Skeletal muscle tissue (tissue), 4 donors: ENCODE data around the gene MIDN. TPM values are rescaled to one million over a fixed set of nuclear protein-coding genes. Genes with fewer than 3 reads are reported as not detected.

Experiments
- H3K27ac ChIP-seq: one replicate; pipeline ENCODE4 v1.7.0; 2013; ENCODE audit warnings: mild to moderate bottlenecking, low read depth, low read length, inconsistent platforms
- H3K27me3 ChIP-seq, 3 donors: one replicate each; pipeline ENCODE4 v1.7.0; 2013; ENCODE audit warnings: low read length in 3 of 3; ENCODE audit not compliant: control insufficient read depth in 3 of 3, insufficient read depth in 3 of 3
- H3K36me3 ChIP-seq, 3 donors: one replicate each; pipeline ENCODE4 v1.7.0; 2013; ENCODE audit warnings: low read length in 3 of 3; ENCODE audit not compliant: control insufficient read depth in 3 of 3, insufficient read depth in 3 of 3
- H3K4me1 ChIP-seq, 3 donors: one replicate each; pipeline ENCODE4 v1.7.0; 2013; ENCODE audit warnings: low read length in 3 of 3, mild to moderate bottlenecking in 3 of 3; ENCODE audit not compliant: control insufficient read depth in 3 of 3, insufficient read depth in 3 of 3
- H3K4me3 ChIP-seq, 3 donors: one replicate each; pipeline ENCODE4 v1.7.0; 2013; ENCODE audit warnings: low read length in 3 of 3
- H3K9ac ChIP-seq, 3 donors: one replicate each; pipeline ENCODE4 v1.7.0; 2013; ENCODE audit warnings: low read length in 3 of 3, mild to moderate bottlenecking in 3 of 3, moderate library complexity in 2 of 3, low read depth in 1 of 3
- H3K9me3 ChIP-seq, 3 donors: one replicate each; pipeline ENCODE4 v1.7.0; 2013; ENCODE audit warnings: low read length in 3 of 3; ENCODE audit not compliant: control insufficient read depth in 3 of 3
- total RNA-seq: library from RNA; depleted of rRNA; stranded (reverse); fragments of >200 nt; gene quantifications from one replicate; pipeline ENCODE4 v1.2.3, GENCODE V29; 2014
- donor health status: Osteomylitis.

MIDN gene
- total RNA-seq, 1 donor from 2014 or later, result 5.2 TPM

- no peaks in the 10 kb centered on the region for H3K27me3 ChIP-seq
- H3K4me3 ChIP-seq, result peak overlapping the region in 1 of 3 donors; percentile 29
- H3K36me3 ChIP-seq, result peaks cover 0 to under 1% (median 0%) of the 10 kb centered on the region in 3 donors
- H3K4me1 ChIP-seq, result peaks cover 52 to 73% (median 61%) of the 10 kb centered on the region in 3 donors
- H3K9ac ChIP-seq, result peak overlapping the region in 2 of 3 donors; percentile 33 to 62
- H3K9me3 ChIP-seq, result no peaks in the 10 kb centered on the region
- H3K27ac ChIP-seq, result peak overlapping the region; percentile 51
Measured at GRCh38 chr19:1264801-1265614, 16.6 kb downstream of the MIDN start.

GRCh38 chr19:1265615-1266128 is 17.3 kb downstream of the MIDN start:
- Histone ChIP-seq H3K9me3 (no peaks in the 10 kb centered on the region), H3K27ac (peak overlapping the region; percentile 75), H3K4me1 (peaks cover 52 to 73% (median 61%) of the 10 kb centered on the region in 3 donors), H3K9ac (peak overlapping the region; percentile 57 to 70 (median 57)), H3K27me3 (no peaks in the 10 kb centered on the region), H3K36me3 (peaks cover under 1 to 4% (median under 1%) of the 10 kb centered on the region in 3 donors), H3K4me3 (peak overlapping the region; percentile 30 to 65 (median 51))

GRCh38 chr19:1266129-1266915 is 17.9 kb downstream of the MIDN start:
- Histone ChIP-seq H3K4me3 (peak overlapping the region; percentile 30 to 65 (median 51)), H3K27ac (peak overlapping the region; percentile 75), H3K9ac (peak overlapping the region; percentile 57 to 70 (median 59)), H3K27me3 (no peaks in the 10 kb centered on the region), H3K36me3 (peaks cover 7 to 10% (median 7%) of the 10 kb centered on the region in 3 donors), H3K4me1 (peaks cover 56 to 76% (median 64%) of the 10 kb centered on the region in 3 donors), H3K9me3 (no peaks in the 10 kb centered on the region)

- H3K27ac ChIP-seq, result peak overlapping the region; percentile 75
- peaks cover 13 to 17% (median 14%) of the 10 kb centered on the region in 3 donors for H3K36me3 ChIP-seq
- H3K4me3 ChIP-seq, result peak overlapping the region in 2 of 3 donors; percentile 51 to 58
- no peaks in the 10 kb centered on the region for H3K27me3 ChIP-seq
- peak overlapping the region in 2 of 3 donors; percentile 70 to 78 for H3K9ac ChIP-seq
- H3K9me3 ChIP-seq, result no peaks in the 10 kb centered on the region
- H3K4me1 ChIP-seq, result peaks cover 56 to 76% (median 64%) of the 10 kb centered on the region in 3 donors
Measured at GRCh38 chr19:1266916-1267476, 18.6 kb downstream of the MIDN start.

- Histone ChIP-seq H3K36me3 (peaks cover 17 to 21% (median 20%) of the 10 kb centered on the region in 3 donors), H3K4me3 (peak overlapping the region in 2 of 3 donors; percentile 51 to 58), H3K9me3 (no peaks in the 10 kb centered on the region), H3K9ac (peak overlapping the region in 2 of 3 donors; percentile 78 to 84), H3K4me1 (peaks cover 56 to 76% (median 64%) of the 10 kb centered on the region in 3 donors), H3K27me3 (no peaks in the 10 kb centered on the region), H3K27ac (peak overlapping the region; percentile 91)
Measured at GRCh38 chr19:1267477-1268225, 19.3 kb downstream of the MIDN start.

- H3K4me3 ChIP-seq, result peak overlapping the region; percentile 49 to 61 (median 59)
- H3K9ac ChIP-seq, result peak overlapping the region; percentile 75 to 84 (median 78)
- H3K4me1 ChIP-seq, result peaks cover 62 to 79% (median 70%) of the 10 kb centered on the region in 3 donors
Measured at GRCh38 chr19:1268226-1269064, 20.1 kb downstream of the MIDN start.

GRCh38 chr19:1269065-1269477 is 20.7 kb downstream of the MIDN start, which contains the start of gene CIRBP:
Gene CIRBP (plus strand): TSS chr19:1269332. CDS start chr19:1270934, 1,602 bp downstream.
- Histone ChIP-seq H3K9ac (peak within 1 kb of the TSS; percentile 89 to 98 (median 91)), H3K27me3 (no peaks in the 10 kb centered on the region), H3K36me3 (peaks cover 32 to 35% (median 34%) of the 10 kb centered on the region in 3 donors), H3K27ac (peak within 1 kb of the TSS; percentile 91), H3K9me3 (no peaks in the 10 kb centered on the region), H3K4me3 (peak within 1 kb of the TSS; percentile 91 to 95 (median 91)), H3K4me1 (peaks cover 69 to 85% (median 76%) of the 10 kb centered on the region in 3 donors)

More at GRCh38 chr19:1268226-1269064, 20.1 kb downstream of the MIDN start:
- Histone ChIP-seq H3K27me3 (no peaks in the 10 kb centered on the region), H3K9me3 (no peaks in the 10 kb centered on the region), H3K27ac (peak overlapping the region; percentile 91), H3K36me3 (peaks cover 25 to 29% (median 28%) of the 10 kb centered on the region in 3 donors)

- peak overlapping the region; percentile 91 to 95 (median 91) for H3K4me3 ChIP-seq
- peak overlapping the region; percentile 89 to 98 (median 91) for H3K9ac ChIP-seq
- peaks cover 37 to 41% (median 40%) of the 10 kb centered on the region in 3 donors for H3K36me3 ChIP-seq
- peaks cover 74 to 87% (median 82%) of the 10 kb centered on the region in 3 donors for H3K4me1 ChIP-seq
- H3K9me3 ChIP-seq, result no peaks in the 10 kb centered on the region
- no peaks in the 10 kb centered on the region for H3K27me3 ChIP-seq
- H3K27ac ChIP-seq, result peak overlapping the region; percentile 91
Measured at GRCh38 chr19:1269478-1270212, 21.3 kb downstream of the MIDN start.
